Measurements from ENCODE around the gene NUAK2. TPM values are rescaled to one million over a fixed set of nuclear protein-coding genes. Genes with fewer than 3 reads are reported as not detected.

Gene NUAK2
- total RNA-seq, 3 donors from 2014 or later (not counting 1 experiment from before 2014, with no cell fraction given) = 17.3 to 21.7 (median 21.5) TPM

DNA sequence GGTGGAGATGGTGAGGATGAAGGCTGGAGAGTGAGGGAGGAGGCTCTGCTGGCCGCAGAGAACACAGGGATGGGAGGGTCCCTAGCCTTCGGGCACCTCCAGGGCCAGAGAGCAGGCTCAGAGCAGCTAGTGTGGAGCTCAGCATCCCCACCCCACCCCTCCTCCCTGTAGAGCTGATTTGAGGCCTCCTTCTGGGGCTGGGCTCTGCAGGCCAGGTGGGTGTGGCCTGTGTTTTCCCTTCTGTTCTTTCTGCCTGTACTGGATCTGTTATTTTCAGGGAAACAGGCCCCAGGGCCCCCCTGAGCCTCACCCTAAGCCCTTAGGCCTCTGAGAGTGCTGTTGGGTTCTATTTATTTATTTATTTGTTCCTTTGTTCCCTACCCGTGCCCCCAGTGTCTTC, 49.0 kb downstream of the NUAK2 start:
- Mint-ChIP-seq H3K9me3 (no peaks in the 10 kb centered on the region), H3K27me3 (ENCODE audit: low read depth in 2 of 2) (peaks cover 0 to 5% of the 10 kb centered on the region in 2 donors), H3K4me1 (peaks cover 7 to 14% of the 10 kb centered on the region in 2 donors), H3K27ac (no peak overlapping the region), H3K36me3 (no peaks in the 10 kb centered on the region), H3K4me3 (no peak overlapping the region)
- no peak for ATAC-seq
- 90% methylated on average over 3 of the region's 3 CpGs for WGBS (ENCODE audit: insufficient coverage)
- TF ChIP-seq, protein P1, sequence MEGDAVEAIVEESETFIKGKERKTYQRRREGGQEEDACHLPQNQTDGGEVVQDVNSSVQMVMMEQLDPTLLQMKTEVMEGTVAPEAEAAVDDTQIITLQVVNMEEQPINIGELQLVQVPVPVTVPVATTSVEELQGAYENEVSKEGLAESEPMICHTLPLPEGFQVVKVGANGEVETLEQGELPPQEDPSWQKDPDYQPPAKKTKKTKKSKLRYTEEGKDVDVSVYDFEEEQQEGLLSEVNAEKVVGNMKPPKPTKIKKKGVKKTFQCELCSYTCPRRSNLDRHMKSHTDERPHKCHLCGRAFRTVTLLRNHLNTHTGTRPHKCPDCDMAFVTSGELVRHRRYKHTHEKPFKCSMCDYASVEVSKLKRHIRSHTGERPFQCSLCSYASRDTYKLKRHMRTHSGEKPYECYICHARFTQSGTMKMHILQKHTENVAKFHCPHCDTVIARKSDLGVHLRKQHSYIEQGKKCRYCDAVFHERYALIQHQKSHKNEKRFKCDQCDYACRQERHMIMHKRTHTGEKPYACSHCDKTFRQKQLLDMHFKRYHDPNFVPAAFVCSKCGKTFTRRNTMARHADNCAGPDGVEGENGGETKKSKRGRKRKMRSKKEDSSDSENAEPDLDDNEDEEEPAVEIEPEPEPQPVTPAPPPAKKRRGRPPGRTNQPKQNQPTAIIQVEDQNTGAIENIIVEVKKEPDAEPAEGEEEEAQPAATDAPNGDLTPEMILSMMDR (IDR thresholded peaks at IDR 0.05) = no peak
- Histone ChIP-seq H3K27me3 (ENCODE audit: control insufficient read depth, insufficient read depth, low read length) (no peaks in the 10 kb centered on the region), H3K4me3 (ENCODE audit: low read length) (no peak overlapping the region), H3K36me3 (ENCODE audit: control insufficient read depth, insufficient read depth, low read length) (no peaks in the 10 kb centered on the region), H3K4me1 (ENCODE audit: control insufficient read depth, insufficient read depth, low read length) (peaks cover 33% of the 10 kb centered on the region), H3K27ac (ENCODE audit: low read length) (no peak overlapping the region), H3K9me3 (ENCODE audit: control insufficient read depth, insufficient read depth, low read length) (no peaks in the 10 kb centered on the region)
- intact Hi-C loops (cut with micrococcal nuclease) = loop anchor here (10.0 kb wide), 1 partner anchor 252 kb away; no protein-coding TSS in a partner anchor
- DNase-seq = no peak

DNA sequence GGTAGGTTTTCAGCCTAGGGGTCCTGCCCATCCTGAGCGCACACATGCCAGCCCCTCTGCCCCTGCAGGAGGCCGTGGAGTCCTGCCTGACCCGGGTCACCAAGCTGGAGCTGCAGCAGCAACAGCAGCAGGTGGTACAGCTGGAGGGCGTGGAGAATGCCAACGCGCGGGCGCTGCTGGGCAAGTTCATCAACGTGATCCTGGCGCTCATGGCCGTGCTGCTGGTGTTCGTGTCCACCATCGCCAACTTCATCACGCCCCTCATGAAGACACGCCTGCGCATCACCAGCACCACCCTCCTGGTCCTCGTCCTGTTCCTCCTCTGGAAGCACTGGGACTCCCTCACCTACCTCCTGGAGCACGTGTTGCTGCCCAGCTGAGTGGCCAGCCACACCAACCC, 49.8 kb downstream of the NUAK2 start:
- H3K4me1 Mint-ChIP-seq = peaks cover 7 to 17% of the 10 kb centered on the region in 2 donors

GRCh38 chr1:205271277-205271676, 50.3 kb downstream of the NUAK2 start:
- Mint-ChIP-seq H3K36me3 (no peaks in the 10 kb centered on the region), H3K4me3 (no peak overlapping the region), H3K4me1 (peaks cover 7 to 17% of the 10 kb centered on the region in 2 donors), H3K27ac (no peak overlapping the region), H3K9me3 (no peaks in the 10 kb centered on the region), H3K27me3 (ENCODE audit: low read depth in 2 of 2) (peaks cover 0 to 8% of the 10 kb centered on the region in 2 donors)
- no peaks in the 10 kb centered on the region for H3K9me3 ChIP-seq (ENCODE audit: control insufficient read depth, insufficient read depth, low read length)
- DNase-seq = no peak
- WGBS (ENCODE audit: insufficient coverage) = 94% methylated on average over 8 of the region's 8 CpGs
- TF ChIP-seq, protein P1 (IDR thresholded peaks at IDR 0.05) = no peak
- H3K4me3 ChIP-seq (ENCODE audit: low read length) = no peak overlapping the region
- peaks cover 34% of the 10 kb centered on the region for H3K4me1 ChIP-seq (ENCODE audit: control insufficient read depth, insufficient read depth, low read length)
- no peaks in the 10 kb centered on the region for H3K27me3 ChIP-seq (ENCODE audit: control insufficient read depth, insufficient read depth, low read length)
- intact Hi-C loops (cut with micrococcal nuclease) = loop anchor here (10.0 kb wide), 1 partner anchor 254 kb away; no protein-coding TSS in a partner anchor
- no peaks in the 10 kb centered on the region for H3K36me3 ChIP-seq (ENCODE audit: control insufficient read depth, insufficient read depth, low read length)
- no peak overlapping the region for H3K27ac ChIP-seq (ENCODE audit: low read length)
- ATAC-seq = no peak

More for the DNA sequence above, 49.8 kb downstream of the NUAK2 start:
- Histone ChIP-seq H3K4me1 (ENCODE audit: control insufficient read depth, insufficient read depth, low read length) (peaks cover 36% of the 10 kb centered on the region), H3K27ac (ENCODE audit: low read length) (no peak overlapping the region), H3K36me3 (ENCODE audit: control insufficient read depth, insufficient read depth, low read length) (no peaks in the 10 kb centered on the region), H3K4me3 (ENCODE audit: low read length) (no peak overlapping the region), H3K9me3 (ENCODE audit: control insufficient read depth, insufficient read depth, low read length) (no peaks in the 10 kb centered on the region), H3K27me3 (ENCODE audit: control insufficient read depth, insufficient read depth, low read length) (no peaks in the 10 kb centered on the region)
- TF ChIP-seq, protein P1 (IDR thresholded peaks at IDR 0.05) = no peak
- Mint-ChIP-seq H3K27ac (no peak overlapping the region), H3K36me3 (no peaks in the 10 kb centered on the region), H3K4me3 (no peak overlapping the region), H3K9me3 (no peaks in the 10 kb centered on the region), H3K27me3 (ENCODE audit: low read depth in 2 of 2) (peaks cover 0 to 8% of the 10 kb centered on the region in 2 donors)
- ATAC-seq (no peak), DNase-seq (no peak)
- intact Hi-C loops (cut with micrococcal nuclease) = loop anchor here (10.0 kb wide), 1 partner anchor 253 kb away; no protein-coding TSS in a partner anchor
- 95% methylated on average over 18 of the region's 18 CpGs for WGBS (ENCODE audit: insufficient coverage)

DNA sequence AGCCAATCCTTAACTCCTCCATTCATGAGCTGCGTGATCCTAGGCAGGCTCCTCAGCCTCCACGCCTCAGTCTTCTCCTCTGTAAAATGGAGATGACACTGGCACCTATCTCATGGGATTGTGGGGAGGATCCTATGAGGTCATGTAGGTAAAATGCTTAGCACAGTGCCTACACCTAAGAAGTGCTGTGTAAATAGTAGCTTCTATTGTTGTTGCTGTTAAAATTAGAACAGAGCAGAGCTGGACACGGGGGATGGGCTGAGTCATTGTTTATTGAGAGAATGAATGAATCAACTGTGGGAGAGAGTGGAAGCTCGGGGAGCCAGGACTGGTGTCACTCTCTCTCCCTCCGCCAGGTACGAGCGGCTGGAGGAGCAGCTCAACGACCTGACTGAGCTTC, 50.8 kb downstream of the NUAK2 start:
- no peaks in the 10 kb centered on the region for H3K9me3 Mint-ChIP-seq
- no peak for ATAC-seq
- Histone ChIP-seq H3K36me3 (ENCODE audit: control insufficient read depth, insufficient read depth, low read length) (no peaks in the 10 kb centered on the region), H3K4me3 (ENCODE audit: low read length) (no peak overlapping the region), H3K27ac (ENCODE audit: low read length) (no peak overlapping the region), H3K27me3 (ENCODE audit: control insufficient read depth, insufficient read depth, low read length) (no peaks in the 10 kb centered on the region), H3K4me1 (ENCODE audit: control insufficient read depth, insufficient read depth, low read length) (peaks cover 29% of the 10 kb centered on the region), H3K9me3 (ENCODE audit: control insufficient read depth, insufficient read depth, low read length) (no peaks in the 10 kb centered on the region)
- no peak overlapping the region for H3K4me3 Mint-ChIP-seq
- TF ChIP-seq, protein P1 (IDR thresholded peaks at IDR 0.05) = no peak
- no peaks in the 10 kb centered on the region for H3K36me3 Mint-ChIP-seq
- 88% methylated on average over 7 of the region's 8 CpGs for WGBS (ENCODE audit: insufficient coverage)
- peaks cover 7 to 17% of the 10 kb centered on the region in 2 donors for H3K4me1 Mint-ChIP-seq
- H3K27me3 Mint-ChIP-seq (ENCODE audit: low read depth in 2 of 2) = peaks cover 0 to 8% of the 10 kb centered on the region in 2 donors
- H3K27ac Mint-ChIP-seq = no peak overlapping the region
- intact Hi-C loops (cut with micrococcal nuclease) = loop anchor here (10.0 kb wide), 1 partner anchor 254 kb away; no protein-coding TSS in a partner anchor
- no peak for DNase-seq

Measured in natural killer cell (primary cell).